H1 (cell line): ENCODE results near the gene LHB. TPM values are rescaled to one million over a fixed set of nuclear protein-coding genes. Genes with fewer than 3 reads are reported as not detected.
"Not testable (repeated sequence)": the region's sequence is repeated elsewhere in the genome, so short reads cannot be mapped to it uniquely, and the experiment has no call there.

Experiments used
- CTCF ChIA-PET: fragments of 300-600 bp; sonication (Branson Sonifier 250); formaldehyde crosslinking; loops from one replicate; lab custom pipeline; 2021; ENCODE audit not compliant: partially characterized antibody; lab: Charles Lee
- POLR2A ChIA-PET: fragments of 300-600 bp; sonication (Branson Sonifier 250); formaldehyde crosslinking; loops from one replicate; lab custom pipeline; 2021; ENCODE audit warnings: inconsistent platforms; ENCODE audit not compliant: partially characterized antibody; lab: Charles Lee
- DNase-seq, 2 experiments: peaks; one replicate each; pipeline versions ENCODE4 v3.0.0 to v3.0.0-alpha.2; 2010 to 2022; ENCODE audit warnings: low spot score in 2 of 2, low read depth in 1 of 2, mixed read lengths in 1 of 2
- FAIRE-seq: peaks from 2 replicates; lab custom pipeline; 2011; peaks lifted over from hg19 to GRCh38; lab: Jason Lieb, UNC
- H2AFZ ChIP-seq: 2 replicates; pipeline ENCODE4 v1.8.1; 2012; ENCODE audit warnings: low read length, inconsistent platforms
- H2AK5ac ChIP-seq: 2 replicates; pipeline ENCODE4 v1.6.1; 2013; ENCODE audit warnings: low read depth, low read length
- H2BK120ac ChIP-seq: replicated peaks from 2 replicates; pipeline ENCODE3; 2013; ENCODE audit warnings: low read depth, low read length, inconsistent platforms
- H2BK12ac ChIP-seq: 2 replicates; pipeline ENCODE4 v1.6.1; 2013; ENCODE audit warnings: low read depth, low read length
- H2BK15ac ChIP-seq: 2 replicates; pipeline ENCODE4 v1.6.1; 2013; ENCODE audit warnings: low read length
- H2BK20ac ChIP-seq: 2 replicates; pipeline ENCODE4 v1.6.1; 2013; ENCODE audit warnings: low read length
- H2BK5ac ChIP-seq: 2 replicates; pipeline ENCODE4 v1.6.1; 2013; ENCODE audit warnings: low read depth, low read length
- H3K14ac ChIP-seq: 2 replicates; pipeline ENCODE4 v1.6.1; 2013; ENCODE audit warnings: inconsistent platforms; ENCODE audit not compliant: insufficient read length
- H3K18ac ChIP-seq: 2 replicates; pipeline ENCODE4 v1.6.1; 2013; ENCODE audit warnings: low read length; ENCODE audit errors: extremely low read depth
- H3K23ac ChIP-seq: 2 replicates; pipeline ENCODE4 v1.6.1; 2013; ENCODE audit warnings: inconsistent platforms; ENCODE audit not compliant: insufficient read length
- H3K23me2 ChIP-seq: 2 replicates; pipeline ENCODE4 v1.6.1; 2013; ENCODE audit warnings: low read depth, low read length
- H3K27ac ChIP-seq: 2 replicates; pipeline ENCODE4 v1.6.1; 2011; ENCODE audit warnings: low read depth, low read length, inconsistent platforms
- H3K27me3 ChIP-seq, 4 experiments: replicated peaks in 1 of 4; 1 replicate in 1 of 4; 2 replicates in 3 of 4; pipeline versions ENCODE4 v1.6.1 to v1.8.1; 2011 to 2013; ENCODE audit warnings: low read length in 3 of 4, mild to moderate bottlenecking in 3 of 4, inconsistent platforms in 2 of 4, mixed read lengths in 2 of 4, moderate library complexity in 1 of 4; ENCODE audit not compliant: control insufficient read depth in 3 of 4, insufficient read depth in 3 of 4; ENCODE audit errors: extremely low read depth in 1 of 4
- H3K36me3 ChIP-seq, 4 experiments: 2 replicates each; pipeline versions ENCODE4 v1.6.1 to v1.8.1; 2011 to 2013; ENCODE audit warnings: mild to moderate bottlenecking in 4 of 4, low read length in 3 of 4, moderate library complexity in 2 of 4, control low read depth in 1 of 4, inconsistent platforms in 1 of 4; ENCODE audit not compliant: insufficient read depth in 4 of 4, control insufficient read depth in 2 of 4
- H3K4ac ChIP-seq: replicated peaks from 2 replicates; pipeline ENCODE3; 2013; ENCODE audit warnings: low read length, low read depth, mixed read lengths, inconsistent platforms; ENCODE audit not compliant: insufficient read length
- H3K4me1 ChIP-seq, 4 experiments: replicated peaks in 1 of 4; 1 replicate in 1 of 4; 2 replicates in 3 of 4; pipeline versions ENCODE4 v1.6.1 to v1.8.1; 2011 to 2013; ENCODE audit warnings: low read length in 3 of 4, inconsistent platforms in 2 of 4, mixed read lengths in 1 of 4; ENCODE audit not compliant: insufficient read depth in 4 of 4, control insufficient read depth in 3 of 4
- H3K4me2 ChIP-seq, 2 experiments: 2 replicates each; pipeline versions ENCODE4 v1.6.1 to v1.8.1; 2011 to 2013; ENCODE audit warnings: low read depth in 2 of 2, low read length in 2 of 2, control low read depth in 1 of 2, inconsistent platforms in 1 of 2, mild to moderate bottlenecking in 1 of 2; ENCODE audit not compliant: insufficient read depth in 1 of 2
- H3K4me3 ChIP-seq, 4 experiments: fragments of 200-600, 300-600 bp in 1 of 4; sonication (generic), shearing (Covaris generic), sonication (Bioruptor Twin) in 1 of 4; 2 replicates each; pipeline versions ENCODE4 v1.5.1 to v1.8.1; 2011 to 2016; ENCODE audit warnings: low read length in 4 of 4, low read depth in 3 of 4, control low read depth in 2 of 4, inconsistent platforms in 2 of 4, mild to moderate bottlenecking in 2 of 4, mixed read lengths in 1 of 4, moderate library complexity in 1 of 4; ENCODE audit not compliant: insufficient read depth in 2 of 4; ENCODE audit errors: extremely low read depth in 1 of 4
- H3K56ac ChIP-seq: replicated peaks from 2 replicates; pipeline ENCODE3; 2013; ENCODE audit warnings: low read depth, mild to moderate bottlenecking, mixed read lengths, low read length, inconsistent platforms; ENCODE audit not compliant: insufficient read length
- H3K79me1 ChIP-seq: 2 replicates; pipeline ENCODE4 v1.6.1; 2013; ENCODE audit warnings: low read depth, low read length, control low read depth
- H3K79me2 ChIP-seq, 2 experiments: 2 replicates each; pipeline versions ENCODE4 v1.6.1 to v1.8.1; 2012 to 2013; ENCODE audit warnings: low read length in 2 of 2, mild to moderate bottlenecking in 2 of 2, inconsistent platforms in 1 of 2; ENCODE audit not compliant: insufficient read depth in 2 of 2, control insufficient read depth in 1 of 2
- H3K9ac ChIP-seq, 4 experiments: replicated peaks in 1 of 4; 1 replicate in 1 of 4; 2 replicates in 3 of 4; pipeline versions ENCODE4 v1.6.1 to v1.8.1; 2011 to 2013; ENCODE audit warnings: low read depth in 3 of 4, low read length in 3 of 4, control low read depth in 2 of 4, mild to moderate bottlenecking in 2 of 4, moderate library complexity in 2 of 4, inconsistent platforms in 1 of 4; ENCODE audit errors: extremely low read depth in 1 of 4
- H3K9me3 ChIP-seq, 2 experiments: 2 replicates each; pipeline versions ENCODE4 v1.6.1 to v1.8.1; 2012 to 2013; ENCODE audit warnings: mild to moderate bottlenecking in 2 of 2, moderate library complexity in 2 of 2, control low read depth in 1 of 2, inconsistent platforms in 1 of 2, low read depth in 1 of 2, low read length in 1 of 2, mixed read lengths in 1 of 2; ENCODE audit not compliant: insufficient read depth in 2 of 2
- H4K20me1 ChIP-seq, 2 experiments: replicated peaks in 1 of 2; 2 replicates each; pipeline versions ENCODE3 to v1.8.1; 2011 to 2013; ENCODE audit warnings: inconsistent platforms in 2 of 2, low read length in 2 of 2, mild to moderate bottlenecking in 1 of 2; ENCODE audit not compliant: insufficient read depth in 2 of 2, control insufficient read depth in 1 of 2
- H4K5ac ChIP-seq: 2 replicates; pipeline ENCODE4 v1.6.1; 2013; ENCODE audit warnings: low read length, low read depth, mixed read lengths, inconsistent platforms; ENCODE audit not compliant: insufficient read length
- H4K8ac ChIP-seq: 2 replicates; pipeline ENCODE4 v1.8.0; 2013; ENCODE audit warnings: mild to moderate bottlenecking, moderate library complexity, low read length, inconsistent platforms; ENCODE audit not compliant: insufficient read depth; ENCODE audit errors: extremely low read depth
- H4K91ac ChIP-seq: replicated peaks from 2 replicates; pipeline ENCODE3; 2013; ENCODE audit warnings: low read length, mixed read lengths, inconsistent platforms; ENCODE audit not compliant: insufficient read length
- WGBS, 2 experiments: shearing (Covaris generic) in 1 of 2; methylation state at CpG; one replicate each; pipeline versions ENCODE4 v1.1.6 to v1.1.7; 2013 to 2015; ENCODE audit warnings: low lambda C conversion rate in 2 of 2, mixed read lengths in 2 of 2, inconsistent platforms in 1 of 2, low coverage in 1 of 2, missing lambda C conversion rate in 1 of 2; ENCODE audit not compliant: insufficient replicate concordance in 2 of 2, insufficient coverage in 1 of 2, insufficient read length in 1 of 2; ENCODE audit errors: extremely low coverage in 1 of 2, missing lambda C conversion rate in 1 of 2; 5-methylcytosine and 5-hydroxymethylcytosine counted together
- polyA plus RNA-seq, 7 experiments: library from polyadenylated mRNA; depleted of rRNA in 3 of 7; stranded (reverse) in 5 of 7; unstranded in 2 of 7; fragments of >200 nt in 5 of 7; fragments of 200-250 nt in 2 of 7; gene quantifications; 1 replicate in 5 of 7; 2 replicates in 1 of 7; 4 replicates in 1 of 7; pipeline versions ENCODE4 v1.2.1 to v1.2.3, GENCODE V29; 2011 to 2013; ENCODE audit warnings: missing spikeins in 2 of 7, mixed read lengths in 2 of 7
- total RNA-seq: library from RNA; stranded (reverse); fragmentation: NEBNext Ultra II Directional; extraction: Animal tissue kit (Norgen Biotek cat#: 25700); gene quantifications from 2 replicates; pipeline ENCODE4 v1.2.1, GENCODE V29; 2021

LHB gene
- total and polyA plus RNA-seq, 2 of the 8 experiments (the other 6 are each of a cell fraction or from before 2014, with no cell fraction given) = 0.53 TPM; not detected in 1

DNA sequence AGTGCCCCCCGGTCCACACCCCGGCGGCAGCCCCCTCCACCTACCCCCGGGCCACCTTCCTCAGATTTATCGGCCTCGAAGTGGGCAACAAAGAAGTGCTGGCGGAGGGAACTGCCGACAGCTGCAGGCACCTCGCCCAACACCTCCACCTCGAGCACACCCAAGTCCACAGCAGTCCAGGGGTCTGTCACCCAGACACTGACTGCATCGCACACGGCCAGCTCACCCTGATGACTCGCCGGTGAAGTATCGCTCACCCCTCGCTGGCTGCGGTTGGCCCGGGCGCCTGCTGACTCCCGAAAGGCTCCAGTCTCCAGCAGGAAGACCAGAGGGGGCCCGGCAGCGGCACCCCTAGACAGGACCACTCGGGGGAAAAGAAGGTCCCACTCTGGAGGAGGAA, 8.7 kb upstream of the LHB start:
- H3K36me3 ChIP-seq, H2BK15ac ChIP-seq, H2BK120ac ChIP-seq, H2BK5ac ChIP-seq, H3K23ac ChIP-seq, H3K18ac ChIP-seq, H3K27ac ChIP-seq, H4K5ac ChIP-seq, H4K91ac ChIP-seq, H3K27me3 ChIP-seq, H3K4me2 ChIP-seq, H3K9me3 ChIP-seq, POLR2A ChIA-PET, DNase-seq, FAIRE-seq, H3K23me2 ChIP-seq, H3K4me1 ChIP-seq, H2AFZ ChIP-seq, H3K4me3 ChIP-seq, H4K8ac ChIP-seq, H3K79me2 ChIP-seq, H3K56ac ChIP-seq, CTCF ChIA-PET, H3K79me1 ChIP-seq, H3K9ac ChIP-seq, H2BK20ac ChIP-seq, H2AK5ac ChIP-seq, H3K4ac ChIP-seq, H3K14ac ChIP-seq, H2BK12ac ChIP-seq, H4K20me1 ChIP-seq: not testable (repeated sequence)
- 88% methylated on average over 22 of the region's 23 CpGs; no CpG with 5 or more reads in 1 of the 2 experiments for WGBS, 2 experiments

DNA sequence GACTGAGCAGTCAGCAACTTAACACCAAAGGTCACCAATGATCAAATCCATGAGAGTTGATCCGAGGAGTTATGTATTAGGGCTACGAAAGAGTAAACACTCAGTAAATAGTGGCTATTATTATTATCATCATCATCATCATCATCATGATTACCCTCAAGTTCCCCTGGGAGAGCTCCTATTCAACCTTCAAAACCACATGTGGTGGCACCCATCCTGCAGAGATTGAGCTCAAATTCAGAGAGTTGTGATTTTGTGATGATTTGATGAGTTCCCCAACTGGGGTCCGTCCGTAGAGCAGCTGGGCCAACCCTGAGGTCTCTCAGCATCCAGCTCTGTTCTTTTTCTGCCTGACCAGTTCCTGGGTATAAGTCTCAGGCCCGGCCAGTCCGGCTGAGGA, 8.2 kb upstream of the LHB start:
- H3K4me1 ChIP-seq, H3K18ac ChIP-seq, H2AK5ac ChIP-seq, H3K79me1 ChIP-seq, H3K14ac ChIP-seq, H2BK5ac ChIP-seq, H4K91ac ChIP-seq, H3K27me3 ChIP-seq, H3K36me3 ChIP-seq, H4K5ac ChIP-seq, H3K56ac ChIP-seq, CTCF ChIA-PET, H2BK20ac ChIP-seq, H4K8ac ChIP-seq, H3K4me2 ChIP-seq, H3K79me2 ChIP-seq, H2AFZ ChIP-seq, DNase-seq, H3K9ac ChIP-seq, H3K27ac ChIP-seq, FAIRE-seq, H3K4ac ChIP-seq, H3K4me3 ChIP-seq, H4K20me1 ChIP-seq, H3K23ac ChIP-seq, POLR2A ChIA-PET, H2BK120ac ChIP-seq, H3K9me3 ChIP-seq, H2BK15ac ChIP-seq, H3K23me2 ChIP-seq, H2BK12ac ChIP-seq: not testable (repeated sequence)
- 83% methylated on average over 2 of the region's 6 CpGs; no CpG with 5 or more reads in 1 of the 2 experiments for WGBS, 2 experiments
